Hepatocyte (in vitro differentiated cells): ENCODE measurements around the gene TAF4. TPM values are rescaled to one million over a fixed set of nuclear protein-coding genes. Genes with fewer than 3 reads are reported as not detected.

Experiments
- DNase-seq: peaks from one replicate; pipeline ENCODE4 v3.0.0-alpha.2; 2016; ENCODE audit warnings: low spot score
- H2AFZ ChIP-seq: fragments of 200-600 bp; sonication (generic); 2 replicates; pipeline ENCODE4 v1.6.0; 2016; ENCODE audit warnings: antibody characterized with exemption, mild to moderate bottlenecking
- H3K27ac ChIP-seq: fragments of 200-600 bp; sonication (generic); 2 replicates; pipeline ENCODE4 v1.5.1; 2016; ENCODE audit warnings: mild to moderate bottlenecking
- H3K27me3 ChIP-seq: fragments of 200-600 bp; sonication (generic); 2 replicates; pipeline ENCODE4 v1.6.1; 2016
- H3K36me3 ChIP-seq: fragments of 200-600 bp; sonication (generic); replicated peaks from 2 replicates; pipeline ENCODE4 v1.5.1; 2016; ENCODE audit warnings: low read depth; ENCODE audit not compliant: insufficient read depth
- H3K4me1 ChIP-seq: fragments of 200-600 bp; sonication (generic); 2 replicates; pipeline ENCODE4 v1.5.1; 2016; ENCODE audit warnings: mild to moderate bottlenecking, moderate library complexity; ENCODE audit not compliant: insufficient read depth
- H3K4me2 ChIP-seq: fragments of 200-600 bp; sonication (generic); 2 replicates; pipeline ENCODE4 v1.6.0; 2016
- H3K4me3 ChIP-seq: fragments of 200-600 bp; sonication (generic); 2 replicates; pipeline ENCODE4 v1.5.1; 2016; ENCODE audit warnings: mild to moderate bottlenecking
- H3K79me2 ChIP-seq: fragments of 200-600 bp; sonication (generic); 2 replicates; pipeline ENCODE4 v1.6.0; 2017; ENCODE audit warnings: mild to moderate bottlenecking
- H3K9me2 ChIP-seq: fragments of 200-600 bp; sonication (generic); replicated peaks from 2 replicates; pipeline ENCODE4 v1.6.0; 2017; ENCODE audit warnings: mild to moderate bottlenecking; ENCODE audit not compliant: insufficient read depth
- H3K9me3 ChIP-seq: fragments of 200-600 bp; sonication (generic); 2 replicates; pipeline ENCODE4 v1.5.1; 2016; ENCODE audit warnings: low read depth, mild to moderate bottlenecking
- H4K20me1 ChIP-seq: fragments of 200-600 bp; sonication (generic); 2 replicates; pipeline ENCODE4 v1.6.0; 2016; ENCODE audit warnings: mild to moderate bottlenecking; ENCODE audit not compliant: insufficient read depth, poor library complexity, severe bottlenecking
- EZH2 ChIP-seq: fragments of 200-600 bp; sonication (generic); IDR thresholded peaks from 2 replicates; pipeline ENCODE4 v1.6.1; 2016; ENCODE audit warnings: antibody characterized with exemption, mild to moderate bottlenecking, borderline replicate concordance
- EZH2phosphoT487 ChIP-seq: fragments of 200-600 bp; sonication (generic); IDR thresholded peaks from one replicate; pipeline ENCODE4 v1.6.1; 2018; ENCODE audit warnings: antibody characterized with exemption, mild to moderate bottlenecking, low read depth, moderate library complexity; ENCODE audit not compliant: unreplicated experiment, severe bottlenecking
- WGBS: methylation state at CpG from one replicate; pipeline ENCODE4 v1.1.6; 2016; ENCODE audit warnings: low lambda C conversion rate; ENCODE audit errors: missing lambda C conversion rate; 5-methylcytosine and 5-hydroxymethylcytosine counted together
- polyA plus RNA-seq: library from polyadenylated mRNA; unstranded; fragments of >200 nt; fragmentation: Nextera tagmentation; extraction: Ambion mirVana; gene quantifications from 2 replicates; pipeline ENCODE4 v1.2.1, GENCODE V29; 2016
- total RNA-seq: library from RNA; depleted of rRNA; stranded (reverse); fragments of >200 nt; gene quantifications from 2 replicates; pipeline ENCODE4 v1.2.3, GENCODE V29; 2014
- TF ChIP-seq, protein P1 (sequence below): fragments of 200-600 bp; sonication (generic); IDR thresholded peaks from 2 replicates; pipeline ENCODE4 v1.5.1; 2016; ENCODE audit warnings: antibody characterized with exemption, mild to moderate bottlenecking; ENCODE audit not compliant: poor library complexity

Gene TAF4
- total and polyA plus RNA-seq, 2 experiments from 2014 or later: 2.9 to 6.6 TPM

DNA sequence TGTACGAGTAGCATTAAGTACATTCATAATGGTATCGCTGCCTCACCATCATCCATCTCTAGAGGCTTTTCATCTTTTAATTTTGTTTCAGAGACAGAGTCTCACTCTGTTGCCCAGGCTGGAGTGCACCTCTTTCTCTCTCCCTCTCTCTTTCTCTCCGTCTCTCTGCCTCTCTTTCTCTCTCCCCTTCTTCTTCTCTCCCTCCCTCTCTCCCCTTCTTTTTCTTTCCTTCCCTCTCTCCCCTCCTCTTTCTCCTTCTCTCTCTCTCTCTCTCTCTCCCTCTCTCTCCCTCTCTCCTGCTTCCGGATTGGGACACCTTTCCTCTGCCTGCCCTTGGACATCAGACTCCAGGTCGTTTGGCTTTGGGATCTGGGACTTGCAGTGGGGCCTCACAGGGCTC lies 17.6 kb upstream of the TAF4 start:
- H3K9me2 ChIP-seq: no peaks in the 10 kb centered on the region
- H4K20me1 ChIP-seq: no peaks in the 10 kb centered on the region
- 52% methylated on average over 5 of the region's 5 CpGs for WGBS
- H3K4me3 ChIP-seq: no peak overlapping the region
- H3K4me1 ChIP-seq: no peaks in the 10 kb centered on the region
- no peaks in the 10 kb centered on the region for H3K27me3 ChIP-seq
- DNase-seq: no peak
- H3K79me2 ChIP-seq: no peaks in the 10 kb centered on the region
- H3K9me3 ChIP-seq: no peaks in the 10 kb centered on the region
- H3K27ac ChIP-seq: no peak overlapping the region
- no peak overlapping the region for H2AFZ ChIP-seq
- no peak overlapping the region for H3K4me2 ChIP-seq
- TF ChIP-seq, protein P1, sequence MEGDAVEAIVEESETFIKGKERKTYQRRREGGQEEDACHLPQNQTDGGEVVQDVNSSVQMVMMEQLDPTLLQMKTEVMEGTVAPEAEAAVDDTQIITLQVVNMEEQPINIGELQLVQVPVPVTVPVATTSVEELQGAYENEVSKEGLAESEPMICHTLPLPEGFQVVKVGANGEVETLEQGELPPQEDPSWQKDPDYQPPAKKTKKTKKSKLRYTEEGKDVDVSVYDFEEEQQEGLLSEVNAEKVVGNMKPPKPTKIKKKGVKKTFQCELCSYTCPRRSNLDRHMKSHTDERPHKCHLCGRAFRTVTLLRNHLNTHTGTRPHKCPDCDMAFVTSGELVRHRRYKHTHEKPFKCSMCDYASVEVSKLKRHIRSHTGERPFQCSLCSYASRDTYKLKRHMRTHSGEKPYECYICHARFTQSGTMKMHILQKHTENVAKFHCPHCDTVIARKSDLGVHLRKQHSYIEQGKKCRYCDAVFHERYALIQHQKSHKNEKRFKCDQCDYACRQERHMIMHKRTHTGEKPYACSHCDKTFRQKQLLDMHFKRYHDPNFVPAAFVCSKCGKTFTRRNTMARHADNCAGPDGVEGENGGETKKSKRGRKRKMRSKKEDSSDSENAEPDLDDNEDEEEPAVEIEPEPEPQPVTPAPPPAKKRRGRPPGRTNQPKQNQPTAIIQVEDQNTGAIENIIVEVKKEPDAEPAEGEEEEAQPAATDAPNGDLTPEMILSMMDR: no peak
- no peak for TF ChIP-seq EZH2phosphoT487
- no peaks in the 10 kb centered on the region for H3K36me3 ChIP-seq

DNA sequence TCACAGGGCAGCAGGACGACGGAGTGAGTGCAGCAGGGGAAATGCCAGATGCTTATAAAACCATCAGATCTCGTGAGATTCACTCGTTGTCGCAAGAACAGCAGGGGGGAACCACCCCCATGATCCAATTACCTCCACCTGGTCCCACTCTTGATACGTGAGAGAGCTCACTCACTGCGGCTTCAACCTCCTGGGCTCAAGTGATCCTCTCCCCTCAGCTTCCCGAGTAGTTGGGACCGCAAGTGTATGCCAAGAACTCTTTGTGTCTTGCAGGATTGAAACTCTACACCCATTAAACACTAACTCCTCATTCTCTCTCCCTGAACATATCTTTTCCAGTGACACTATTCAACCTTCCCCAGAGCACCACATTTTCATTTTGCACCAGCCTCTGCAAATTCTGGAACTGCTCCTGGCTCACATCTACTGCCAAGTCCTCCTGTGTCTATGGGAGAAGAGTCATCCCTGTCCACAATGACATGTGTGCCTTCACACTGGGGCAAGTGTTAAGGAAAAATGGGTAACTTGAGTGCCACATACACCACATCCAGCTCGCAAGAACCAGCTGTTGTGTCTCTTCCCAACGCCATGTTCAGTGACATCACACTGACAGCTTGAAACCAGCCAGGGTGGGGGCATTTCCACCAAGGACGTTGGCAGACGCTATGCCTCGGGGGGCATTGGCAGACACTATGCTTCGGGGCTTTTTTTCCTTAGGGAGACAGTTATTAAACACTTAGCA lies 14.7 kb upstream of the TAF4 start:
- Histone ChIP-seq H3K4me3 (no peak overlapping the region), H3K4me1 (no peaks in the 10 kb centered on the region), H3K4me2 (no peak overlapping the region), H3K79me2 (no peaks in the 10 kb centered on the region), H2AFZ (no peak overlapping the region), H3K36me3 (no peaks in the 10 kb centered on the region), H3K9me2 (no peaks in the 10 kb centered on the region), H3K27me3 (no peaks in the 10 kb centered on the region), H3K27ac (no peak overlapping the region), H3K9me3 (peaks cover 3% of the 10 kb centered on the region), H4K20me1 (no peaks in the 10 kb centered on the region)
- TF ChIP-seq, protein P1: no peak
- TF ChIP-seq EZH2 (no peak), EZH2phosphoT487 (no peak)
- no peak for DNase-seq
- 73% methylated on average over 15 of the region's 15 CpGs for WGBS

DNA sequence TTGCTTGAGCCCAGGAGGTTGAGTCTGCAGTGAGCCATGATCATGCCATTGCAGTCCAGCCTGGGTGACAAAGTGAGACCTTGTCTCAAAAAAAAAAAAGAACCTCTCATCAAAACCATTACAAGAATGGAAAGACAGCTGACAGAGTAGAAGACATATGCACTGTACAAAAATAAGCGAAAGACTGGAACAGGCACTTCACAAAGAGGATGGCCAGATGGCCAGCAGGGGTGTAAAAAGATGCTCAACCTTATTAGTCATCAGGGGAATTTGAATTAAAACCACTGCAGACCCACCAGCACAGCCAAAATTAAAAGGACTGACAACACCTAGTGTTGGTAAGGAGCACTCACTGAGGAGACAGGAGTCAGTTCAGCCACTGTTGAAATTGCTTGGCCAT lies 13.5 kb upstream of the TAF4 start:
- no peak for DNase-seq
- H3K27me3 ChIP-seq: no peaks in the 10 kb centered on the region
- H3K4me2 ChIP-seq: no peak overlapping the region
- H2AFZ ChIP-seq: no peak overlapping the region
- H3K4me3 ChIP-seq: no peak overlapping the region
- no peaks in the 10 kb centered on the region for H3K9me2 ChIP-seq
- no peaks in the 10 kb centered on the region for H3K36me3 ChIP-seq
- no peaks in the 10 kb centered on the region for H4K20me1 ChIP-seq
- H3K79me2 ChIP-seq: no peaks in the 10 kb centered on the region
- 100% methylated on average over 1 of the region's 1 CpG for WGBS
- H3K27ac ChIP-seq: no peak overlapping the region
- no peaks in the 10 kb centered on the region for H3K4me1 ChIP-seq
- TF ChIP-seq, protein P1: no peak
- TF ChIP-seq EZH2phosphoT487 (no peak), EZH2 (no peak)
- peaks cover 5% of the 10 kb centered on the region for H3K9me3 ChIP-seq
